H9 (cell line): ENCODE data around the gene LDLR. TPM values are rescaled to one million over a fixed set of nuclear protein-coding genes. Genes with fewer than 3 reads are reported as not detected.
A peak's percentile ranks its signal among the peaks of the same experiment; 100 is the strongest.

Experiments
- DNase-seq: peaks from one replicate; pipeline ENCODE4 v3.0.0-alpha.2; 2017
- H2AFZ ChIP-seq: one replicate; pipeline ENCODE4 v1.6.1; 2013; ENCODE audit warnings: mild to moderate bottlenecking, low read length, control low read depth, moderate library complexity
- H2AK5ac ChIP-seq: 2 replicates; pipeline ENCODE4 v1.6.1; 2013; ENCODE audit warnings: low read length, control low read depth, mixed read lengths; ENCODE audit not compliant: insufficient read length
- H2BK120ac ChIP-seq: one replicate; pipeline ENCODE4 v1.6.1; 2013; ENCODE audit warnings: low read depth, mild to moderate bottlenecking, low read length, control low read depth, inconsistent platforms; ENCODE audit not compliant: poor library complexity, severe bottlenecking
- H2BK12ac ChIP-seq: 2 replicates; pipeline ENCODE4 v1.6.1; 2013; ENCODE audit warnings: low read length, control low read depth, mixed read lengths, low read depth; ENCODE audit not compliant: insufficient read length
- H2BK15ac ChIP-seq: 2 replicates; pipeline ENCODE4 v1.6.1; 2013; ENCODE audit warnings: low read depth, low read length, control low read depth
- H2BK20ac ChIP-seq: one replicate; pipeline ENCODE4 v1.6.1; 2013; ENCODE audit warnings: low read depth, mild to moderate bottlenecking, low read length, control low read depth, inconsistent platforms; ENCODE audit not compliant: poor library complexity, severe bottlenecking
- H2BK5ac ChIP-seq: 2 replicates; pipeline ENCODE4 v1.6.1; 2013; ENCODE audit warnings: low read length, control low read depth, mixed read lengths; ENCODE audit not compliant: insufficient read length
- H3K14ac ChIP-seq: 2 replicates; pipeline ENCODE4 v1.6.1; 2013; ENCODE audit warnings: low read length, control low read depth; ENCODE audit not compliant: insufficient read depth
- H3K18ac ChIP-seq: 2 replicates; pipeline ENCODE4 v1.6.1; 2013; ENCODE audit warnings: low read depth, mild to moderate bottlenecking, mixed read lengths, low read length, control low read depth; ENCODE audit not compliant: insufficient read length
- H3K23ac ChIP-seq: 2 replicates; pipeline ENCODE4 v1.6.1; 2013; ENCODE audit warnings: low read length, control low read depth, mixed read lengths, low read depth; ENCODE audit not compliant: insufficient read length
- H3K23me2 ChIP-seq: 2 replicates; pipeline ENCODE4 v1.6.1; 2013; ENCODE audit warnings: low read depth, mild to moderate bottlenecking, mixed read lengths, low read length, control low read depth; ENCODE audit not compliant: insufficient read length, poor library complexity, severe bottlenecking
- H3K27ac ChIP-seq: 2 replicates; pipeline ENCODE4 v1.5.1; 2013; ENCODE audit warnings: low read length, control low read depth, mixed read lengths, low read depth; ENCODE audit not compliant: insufficient read length
- H3K27me3 ChIP-seq: 2 replicates; pipeline ENCODE4 v1.6.1; 2013; ENCODE audit warnings: low read length, control low read depth, inconsistent platforms; ENCODE audit not compliant: insufficient read depth
- H3K4ac ChIP-seq: 2 replicates; pipeline ENCODE4 v1.6.1; 2013; ENCODE audit warnings: low read depth, mild to moderate bottlenecking, control low read depth, inconsistent platforms, low read length, moderate library complexity
- H3K4me1 ChIP-seq: 2 replicates; pipeline ENCODE4 v1.6.1; 2013; ENCODE audit warnings: low read length, control low read depth, inconsistent platforms; ENCODE audit not compliant: insufficient read depth
- H3K4me2 ChIP-seq: 2 replicates; pipeline ENCODE4 v1.6.1; 2013; ENCODE audit warnings: low read length, control low read depth, mixed read lengths; ENCODE audit not compliant: insufficient read length, insufficient read depth
- H3K56ac ChIP-seq: 2 replicates; pipeline ENCODE4 v1.6.1; 2013; ENCODE audit warnings: low read depth, mild to moderate bottlenecking, mixed read lengths, low read length, control low read depth; ENCODE audit not compliant: insufficient read length
- H3K79me1 ChIP-seq: 2 replicates; pipeline ENCODE4 v1.6.1; 2013; ENCODE audit warnings: low read depth, mild to moderate bottlenecking, moderate library complexity, low read length, control low read depth, inconsistent platforms; ENCODE audit not compliant: insufficient read depth, poor library complexity, severe bottlenecking
- H3K79me2 ChIP-seq: 2 replicates; pipeline ENCODE4 v1.6.1; 2013; ENCODE audit warnings: low read length, control low read depth, inconsistent platforms; ENCODE audit not compliant: insufficient read depth
- H3K9ac ChIP-seq: 2 replicates; pipeline ENCODE4 v1.6.1; 2013; ENCODE audit warnings: low read length, control low read depth, mixed read lengths; ENCODE audit not compliant: insufficient read length; ENCODE audit errors: extremely low read depth
- H3K9me3 ChIP-seq: one replicate; pipeline ENCODE4 v1.6.1; 2013; ENCODE audit warnings: low read depth, low read length, inconsistent platforms; ENCODE audit not compliant: control insufficient read depth
- H3T11ph ChIP-seq: one replicate; pipeline ENCODE4 v1.6.1; 2013; ENCODE audit warnings: mild to moderate bottlenecking, low read length, control low read depth, inconsistent platforms
- H4K20me1 ChIP-seq: one replicate; pipeline ENCODE4 v1.6.1; 2013; ENCODE audit not compliant: control insufficient read depth, insufficient read length, insufficient read depth
- H4K5ac ChIP-seq: 2 replicates; pipeline ENCODE4 v1.6.1; 2013; ENCODE audit warnings: low read depth, mild to moderate bottlenecking, mixed read lengths, low read length, control low read depth; ENCODE audit not compliant: insufficient read length
- H4K8ac ChIP-seq: replicated peaks from 2 replicates; pipeline ENCODE4 v1.6.1; 2013; ENCODE audit warnings: low read length, control low read depth, mixed read lengths, low read depth; ENCODE audit not compliant: insufficient read length
- H4K91ac ChIP-seq: 2 replicates; pipeline ENCODE4 v1.6.1; 2013; ENCODE audit warnings: low read depth, mild to moderate bottlenecking, moderate library complexity, mixed read lengths, low read length, control low read depth; ENCODE audit not compliant: insufficient read length
- H3K27ac Mint-ChIP-seq, 3 experiments: 2 replicates in 2 of 3; 3 replicates in 1 of 3; pipeline ENCODE4 v1.8.0; 2020 to 2021; ENCODE audit warnings: mixed read lengths in 3 of 3, mild to moderate bottlenecking in 1 of 3, moderate library complexity in 1 of 3
- H3K27me3 Mint-ChIP-seq: 2 replicates; pipeline ENCODE4 v1.8.0; 2021; ENCODE audit warnings: low read depth, mild to moderate bottlenecking, moderate library complexity, mixed read lengths
- H3K36me3 Mint-ChIP-seq, 3 experiments: 2 replicates in 2 of 3; 3 replicates in 1 of 3; pipeline ENCODE4 v1.8.0; 2020 to 2021; ENCODE audit warnings: low read depth in 3 of 3, mixed read lengths in 3 of 3; ENCODE audit not compliant: insufficient read depth in 1 of 3
- H3K4me1 Mint-ChIP-seq, 2 experiments: 2 replicates each; pipeline ENCODE4 v1.8.0; 2020; ENCODE audit warnings: mixed read lengths in 2 of 2
- H3K4me3 Mint-ChIP-seq, 2 experiments: 2 replicates in 1 of 2; 3 replicates in 1 of 2; pipeline ENCODE4 v1.8.0; 2020 to 2021; ENCODE audit warnings: mild to moderate bottlenecking in 2 of 2, mixed read lengths in 2 of 2, moderate library complexity in 1 of 2
- H3K9me3 Mint-ChIP-seq, 2 experiments: 2 replicates in 1 of 2; 3 replicates in 1 of 2; pipeline ENCODE4 v1.8.0; 2020; ENCODE audit warnings: mild to moderate bottlenecking in 2 of 2, mixed read lengths in 2 of 2, moderate library complexity in 1 of 2
- CTCF ChIP-seq: fragments of 200-600 bp; sonication (generic); conservative IDR thresholded peaks from 3 replicates; pipeline ENCODE4 v1.8.0; 2021; ENCODE audit warnings: antibody characterized with exemption, mild to moderate bottlenecking
- WGBS: extraction: QIAGEN DNeasy Blood & Tissue Kit; methylation state at CpG from one replicate; pipeline ENCODE4 v1.1.7; 2013; ENCODE audit warnings: missing lambda C conversion rate, low lambda C conversion rate, mixed read lengths; ENCODE audit not compliant: insufficient read length; ENCODE audit errors: extremely low coverage; 5-methylcytosine and 5-hydroxymethylcytosine counted together
- total RNA-seq: library from RNA; stranded (reverse); gene quantifications from 2 replicates; pipeline ENCODE4 v1.2.1, GENCODE V29; 2021

LDLR gene
- total RNA-seq, 1 experiment from 2014 or later, result 92.7 TPM

GRCh38 chr19:11169896-11170678 is 80.8 kb downstream of the LDLR start:
- no peak overlapping the region for H3K18ac ChIP-seq
- no peaks in the 10 kb centered on the region for H3K9me3 ChIP-seq
- H3K23ac ChIP-seq, result no peak overlapping the region
- no peak overlapping the region for H3T11ph ChIP-seq
- H3K4me1 ChIP-seq, result no peaks in the 10 kb centered on the region
- H3K27me3 Mint-ChIP-seq, result no peaks in the 10 kb centered on the region
- no peak overlapping the region for H2AK5ac ChIP-seq
- H2BK12ac ChIP-seq, result no peak overlapping the region
- H3K9ac ChIP-seq, result no peak overlapping the region
- DNase-seq, result no peak
- H3K9me3 Mint-ChIP-seq, result no peaks in the 10 kb centered on the region
- no peak overlapping the region; the same call in 1 of the 2 replicates for H3K14ac ChIP-seq
- no peaks in the 10 kb centered on the region for H3K27me3 ChIP-seq
- no peak overlapping the region for H2BK120ac ChIP-seq
- no peak overlapping the region; a peak in 1 of 5 replicates for H3K4me3 Mint-ChIP-seq
- H3K79me1 ChIP-seq, result no peaks in the 10 kb centered on the region
- no peaks in the 10 kb centered on the region for H3K23me2 ChIP-seq
- H4K91ac ChIP-seq, result no peak overlapping the region
- no peak overlapping the region for H4K5ac ChIP-seq
- H2BK15ac ChIP-seq, result no peak overlapping the region
- H3K4ac ChIP-seq, result no peak overlapping the region
- no peaks in the 10 kb centered on the region for H3K4me1 Mint-ChIP-seq
- H3K79me2 ChIP-seq, result no peaks in the 10 kb centered on the region
- no peak overlapping the region for H3K4me2 ChIP-seq
- WGBS, result no CpG with 5 or more reads among the region's 31 CpGs
- H2BK20ac ChIP-seq, result no peak overlapping the region
- peak overlapping the region in 1 of 3 experiments; percentile 85; a peak in 1 of 7 replicates for H3K27ac Mint-ChIP-seq
- no peak overlapping the region for H3K27ac ChIP-seq
- H4K20me1 ChIP-seq, result no peaks in the 10 kb centered on the region
- peaks cover 17 to 61% (median 58%) of the 10 kb centered on the region in 3 experiments for H3K36me3 Mint-ChIP-seq
- no peak overlapping the region for H2BK5ac ChIP-seq
- H2AFZ ChIP-seq, result no peak overlapping the region
- no peak overlapping the region for H4K8ac ChIP-seq
- H3K56ac ChIP-seq, result no peak overlapping the region
- no peak for TF ChIP-seq CTCF
